GM21786 (cell line): ENCODE data around the gene MTR.

Experiments used
- ATAC-seq: cut with Tn5 transposase; IDR thresholded peaks from one replicate; pipeline ENCODE4 v1.9.1; 2021; ENCODE audit not compliant: unreplicated experiment

The MTR gene

GRCh38 chr1:236795035-236795756 lies at the start of gene MTR:
Gene MTR, plus strand, starts transcription at chr1:236795292. Its CDS starts 412 bp downstream, at chr1:236795704.
- peak; percentile 98 for ATAC-seq

GRCh38 chr1:236746785-236747184 lies 48.3 kb upstream of the MTR start:
- no peak for ATAC-seq

GRCh38 chr1:236747311-236747985 lies 47.6 kb upstream of the MTR start:
- ATAC-seq = no peak

- ATAC-seq = no peak
Observed at GRCh38 chr1:236748268-236748870, 46.7 kb upstream of the MTR start.

GRCh38 chr1:236750928-236751327 lies 44.2 kb upstream of the MTR start:
- ATAC-seq = no peak

GRCh38 chr1:236751385-236751784 lies 43.7 kb upstream of the MTR start:
- ATAC-seq = no peak

- ATAC-seq = no peak
Observed at GRCh38 chr1:236751935-236752334, 43.2 kb upstream of the MTR start.

- peak; percentile 47 for ATAC-seq
Observed at GRCh38 chr1:236753516-236753915, 41.6 kb upstream of the MTR start.

- no peak for ATAC-seq
Observed at GRCh38 chr1:236753964-236754363, 41.1 kb upstream of the MTR start.

- no peak for ATAC-seq
Observed at GRCh38 chr1:236754525-236755210, 40.4 kb upstream of the MTR start.

GRCh38 chr1:236757640-236758039 lies 37.5 kb upstream of the MTR start:
- no peak for ATAC-seq

GRCh38 chr1:236759252-236759859 lies 35.7 kb upstream of the MTR start:
- ATAC-seq = no peak

- no peak for ATAC-seq
Observed at GRCh38 chr1:236760480-236760879, 34.6 kb upstream of the MTR start.

GRCh38 chr1:236760986-236761385 lies 34.1 kb upstream of the MTR start:
- ATAC-seq = no peak

- ATAC-seq = no peak
Observed at GRCh38 chr1:236761397-236762132, 33.5 kb upstream of the MTR start.

- ATAC-seq = no peak
Observed at GRCh38 chr1:236762410-236762809, 32.7 kb upstream of the MTR start.

GRCh38 chr1:236765831-236766230 lies 29.3 kb upstream of the MTR start:
- no peak for ATAC-seq

GRCh38 chr1:236766506-236766905 lies 28.6 kb upstream of the MTR start:
- ATAC-seq = no peak

GRCh38 chr1:236767276-236767675 lies 27.8 kb upstream of the MTR start:
- ATAC-seq = no peak

GRCh38 chr1:236768601-236769000 lies 26.5 kb upstream of the MTR start:
- ATAC-seq = no peak

GRCh38 chr1:236773919-236774318 lies 21.2 kb upstream of the MTR start:
- no peak for ATAC-seq
